Keratinocyte (primary cell): ENCODE results near the gene BTBD3.

Experiments used
- EZH2 ChIP-seq: IDR thresholded peaks from one replicate; pipeline ENCODE4 v1.6.1; 2012; ENCODE audit warnings: inconsistent platforms, mild to moderate bottlenecking, low read length, moderate library complexity
- TF ChIP-seq, protein P1 (sequence below), 3 experiments: IDR thresholded peaks in 1 of 3; conservative IDR thresholded peaks in 1 of 3; optimal IDR thresholded peaks in 1 of 3; 2 replicates in 2 of 3; 3 replicates in 1 of 3; pipeline versions ENCODE3 to v1.5.1; 2011; ENCODE audit warnings: low read length in 3 of 3, mild to moderate bottlenecking in 3 of 3, moderate library complexity in 2 of 3, control low read depth in 1 of 3, inconsistent platforms in 1 of 3; ENCODE audit not compliant: insufficient read depth in 2 of 3; ENCODE audit errors: extremely low read depth in 1 of 3

DNA sequence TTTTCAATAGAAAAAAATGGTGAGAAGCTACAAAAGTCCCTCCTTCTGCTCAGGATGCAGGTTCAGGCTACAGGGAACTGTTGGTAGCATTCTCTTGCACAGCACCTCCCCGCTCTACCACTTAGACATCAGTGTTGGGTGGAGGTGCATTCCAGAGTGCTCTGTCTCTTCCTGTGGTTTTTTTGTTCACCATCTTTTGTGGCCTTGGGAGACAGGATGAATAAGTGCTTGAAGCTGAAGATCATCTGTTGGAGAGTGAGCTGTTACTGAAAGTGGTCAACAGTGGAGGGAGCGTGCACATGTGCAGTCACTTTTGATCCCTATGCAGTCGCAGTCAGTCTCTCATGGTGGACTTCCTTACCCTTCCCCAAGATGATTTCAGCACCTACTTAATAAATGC, 16.6 kb upstream of the BTBD3 start:
- TF ChIP-seq, protein P1, sequence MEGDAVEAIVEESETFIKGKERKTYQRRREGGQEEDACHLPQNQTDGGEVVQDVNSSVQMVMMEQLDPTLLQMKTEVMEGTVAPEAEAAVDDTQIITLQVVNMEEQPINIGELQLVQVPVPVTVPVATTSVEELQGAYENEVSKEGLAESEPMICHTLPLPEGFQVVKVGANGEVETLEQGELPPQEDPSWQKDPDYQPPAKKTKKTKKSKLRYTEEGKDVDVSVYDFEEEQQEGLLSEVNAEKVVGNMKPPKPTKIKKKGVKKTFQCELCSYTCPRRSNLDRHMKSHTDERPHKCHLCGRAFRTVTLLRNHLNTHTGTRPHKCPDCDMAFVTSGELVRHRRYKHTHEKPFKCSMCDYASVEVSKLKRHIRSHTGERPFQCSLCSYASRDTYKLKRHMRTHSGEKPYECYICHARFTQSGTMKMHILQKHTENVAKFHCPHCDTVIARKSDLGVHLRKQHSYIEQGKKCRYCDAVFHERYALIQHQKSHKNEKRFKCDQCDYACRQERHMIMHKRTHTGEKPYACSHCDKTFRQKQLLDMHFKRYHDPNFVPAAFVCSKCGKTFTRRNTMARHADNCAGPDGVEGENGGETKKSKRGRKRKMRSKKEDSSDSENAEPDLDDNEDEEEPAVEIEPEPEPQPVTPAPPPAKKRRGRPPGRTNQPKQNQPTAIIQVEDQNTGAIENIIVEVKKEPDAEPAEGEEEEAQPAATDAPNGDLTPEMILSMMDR (optimal IDR thresholded peaks at IDR 0.05 in 1 of 3, IDR thresholded peaks at IDR 0.05 in 1 of 3, conservative IDR thresholded peaks at IDR 0.05 in 1 of 3; ENCODE audit: extremely low read depth in 1 of 3, insufficient read depth in 2 of 3, low read length in 3 of 3), result no peak
- TF ChIP-seq EZH2, result no peak
